K562 (cell line): ENCODE data around the gene RHOBTB3. TPM values are rescaled to one million over a fixed set of nuclear protein-coding genes. Genes with fewer than 3 reads are reported as not detected.

Experiments
- ATAC-seq: fragments of 200-7000 bp; cut with Tn5 transposase; 3 replicates; pipeline ENCODE4 v1.9.1; 2020; ENCODE audit warnings: moderate library complexity
- BruUV-seq: library from RNA; stranded (reverse); fragments of 400-500 nt; replicated peaks from 2 replicates; lab custom pipeline; 2021; lab: Mats Ljungman, UMichigan
- CTCF ChIA-PET: fragments of 300-600 bp; formaldehyde crosslinking; extraction: SDS; loops from one replicate; lab custom pipeline; 2021; ENCODE audit warnings: low intra/inter-chr PET ratio; lab: Yijun Ruan, JAX
- POLR2A ChIA-PET: fragments of 300-600, 350-650 bp; sonication (Branson Sonifier 250); formaldehyde crosslinking; extraction: SDS; loops from one replicate; lab custom pipeline; 2021; ENCODE audit warnings: antibody characterized with exemption, inconsistent platforms; lab: Yijun Ruan, JAX
- DNase-seq, 4 experiments: peaks; one replicate each; pipeline versions ENCODE4 v3.0.0 to v3.0.0-alpha.2; 2011 to 2018; ENCODE audit warnings: low spot score in 3 of 4, mixed read lengths in 3 of 4; ENCODE audit errors: extremely low read depth in 1 of 4
- FAIRE-seq: peaks from 2 replicates; lab custom pipeline; 2011; peaks lifted over from hg19 to GRCh38; lab: Jason Lieb, UNC
- H2AFZ ChIP-seq: 2 replicates; pipeline ENCODE4 v1.6.0; 2011; ENCODE audit warnings: low read depth, low read length, control low read depth, inconsistent platforms
- H3K27ac ChIP-seq: fragments of 200-600 bp; 3 replicates; pipeline ENCODE4 v1.8.0; 2011; ENCODE audit warnings: low read depth, mild to moderate bottlenecking, control low read depth, inconsistent platforms, low read length, moderate library complexity, mixed read lengths; ENCODE audit errors: extremely low read depth
- H3K27me3 ChIP-seq, 2 experiments: fragments of 300-600 bp in 1 of 2; 2 replicates in 1 of 2; 3 replicates in 1 of 2; pipeline versions ENCODE4 v1.6.0 to v1.8.0; 2011; ENCODE audit warnings: inconsistent platforms in 2 of 2, low read length in 2 of 2, mild to moderate bottlenecking in 1 of 2, mixed read lengths in 1 of 2, moderate library complexity in 1 of 2; ENCODE audit not compliant: control insufficient read depth in 2 of 2, insufficient read depth in 2 of 2
- H3K36me3 ChIP-seq: fragments of 300-600 bp; 3 replicates; pipeline ENCODE4 v1.8.0; 2011; ENCODE audit warnings: mild to moderate bottlenecking, low read length, inconsistent platforms; ENCODE audit not compliant: control insufficient read depth, insufficient read depth
- H3K4me1 ChIP-seq, 2 experiments: fragments of 200-600 bp in 1 of 2; replicated peaks in 1 of 2; 2 replicates in 1 of 2; 3 replicates in 1 of 2; pipeline versions ENCODE4 v1.5.1 to v1.8.0; 2011; ENCODE audit warnings: inconsistent platforms in 2 of 2, low read length in 2 of 2, mild to moderate bottlenecking in 1 of 2, mixed read lengths in 1 of 2, moderate library complexity in 1 of 2; ENCODE audit not compliant: control insufficient read depth in 2 of 2, insufficient read depth in 2 of 2
- H3K4me2 ChIP-seq: 2 replicates; pipeline ENCODE4 v1.6.1; 2011; ENCODE audit warnings: low read length, control low read depth, inconsistent platforms, mixed read lengths; ENCODE audit not compliant: insufficient read depth
- H3K4me3 ChIP-seq: fragments of 200-600 bp; sonication (generic), shearing (Covaris generic); 2 replicates; pipeline ENCODE4 v1.5.1; 2016; ENCODE audit warnings: control low read depth, inconsistent platforms
- H3K79me2 ChIP-seq: fragments of 200-600 bp; 3 replicates; pipeline ENCODE4 v1.8.0; 2011; ENCODE audit warnings: low read length, inconsistent platforms; ENCODE audit not compliant: control insufficient read depth, insufficient read depth
- H3K9ac ChIP-seq, 2 experiments: 2 replicates each; pipeline versions ENCODE4 v1.6.0 to v1.6.1; 2011; ENCODE audit warnings: low read depth in 2 of 2, low read length in 2 of 2, control low read depth in 1 of 2, inconsistent platforms in 1 of 2, mild to moderate bottlenecking in 1 of 2, mixed read lengths in 1 of 2; ENCODE audit not compliant: insufficient read depth in 1 of 2
- H3K9me1 ChIP-seq: one replicate; pipeline ENCODE4 v1.6.0; 2011; ENCODE audit warnings: inconsistent platforms, mild to moderate bottlenecking, low read length, moderate library complexity; ENCODE audit not compliant: control insufficient read depth, insufficient read depth
- H3K9me3 ChIP-seq: replicated peaks from 2 replicates; pipeline ENCODE4 v1.5.1; 2011; ENCODE audit warnings: low read depth, low read length, inconsistent platforms; ENCODE audit not compliant: control insufficient read depth, insufficient read depth
- H4K20me1 ChIP-seq: replicated peaks from 2 replicates; pipeline ENCODE4 v1.6.1; 2011; ENCODE audit warnings: low read length, inconsistent platforms, mixed read lengths; ENCODE audit not compliant: control insufficient read depth, insufficient read depth
- ARNT ChIP-seq, 2 experiments: fragments of 450-650 bp; IDR thresholded peaks; 2 replicates each; pipeline ENCODE4 v1.6.1; 2016; ENCODE audit warnings: mild to moderate bottlenecking in 1 of 2
- CBX5 ChIP-seq: IDR thresholded peaks from 2 replicates; pipeline ENCODE4 v1.6.1; 2014; ENCODE audit warnings: low read depth, borderline replicate concordance
- GATA2 ChIP-seq: sonication (generic); formaldehyde crosslinking; IDR thresholded peaks from 2 replicates; pipeline ENCODE4 v1.4.0; 2020; ENCODE audit warnings: mild to moderate bottlenecking, missing genetic modification reagents
- KLF6 ChIP-seq: fragments of 250-450 bp; sonication (Bioruptor Pico); IDR thresholded peaks from 2 replicates; pipeline ENCODE4 v1.4.0; 2020; ENCODE audit warnings: mild to moderate bottlenecking, moderate library complexity, borderline replicate concordance
- MYNN ChIP-seq, 2 experiments: sonication (generic); formaldehyde crosslinking in 1 of 2; IDR thresholded peaks; 2 replicates each; pipeline versions ENCODE4 v1.5.0 to v1.6.1; 2016 to 2020; ENCODE audit warnings: antibody characterized with exemption in 1 of 2, missing genetic modification reagents in 1 of 2
- POLR2A ChIP-seq: fragments of 450-650 bp; conservative IDR thresholded peaks from 2 replicates; pipeline ENCODE4 v1.6.1; 2016
- RBM25 ChIP-seq: fragments of 200-400 bp; formaldehyde crosslinking; IDR thresholded peaks from 2 replicates; pipeline ENCODE4 v1.6.1; 2018; ENCODE audit warnings: low read length, low read depth, moderate library complexity; ENCODE audit not compliant: severe bottlenecking
- WGBS: fragments of 100-300 bp; shearing (Covaris generic); methylation state at CpG from one replicate; pipeline ENCODE4 v1.1.6; 2016; ENCODE audit warnings: low coverage, mixed read lengths; ENCODE audit not compliant: insufficient coverage; ENCODE audit errors: missing lambda C conversion rate; 5-methylcytosine and 5-hydroxymethylcytosine counted together
- in situ Hi-C: fragments of 300-500 bp; cut with MboI; formaldehyde crosslinking; loops from 4 replicates; pipeline ENCODE4 v1.15.0; 2018; ENCODE audit warnings: inconsistent platforms, mixed read lengths
- intact Hi-C: fragments of 100-400 bp; cut with micrococcal nuclease; formaldehyde crosslinking; loops from 2 replicates; pipeline ENCODE4 v1.14.2; 2022
- polyA plus RNA-seq, 8 experiments: library from polyadenylated mRNA; depleted of rRNA in 4 of 8; stranded (reverse) in 5 of 8; unstranded in 3 of 8; fragments of >200 nt; fragmentation: Nextera tagmentation in 2 of 8; fragmentation: Illumina TruSeq in 1 of 8; extraction: Ambion mirVana in 2 of 8; extraction: Trizol in 1 of 8; gene quantifications; 2 replicates each; pipeline versions ENCODE4 v1.2.1 to v1.2.3, GENCODE V29; 2011 to 2014; ENCODE audit warnings: inconsistent platforms in 1 of 8, missing spikeins in 1 of 8
- total RNA-seq, 7 experiments: library from RNA; depleted of rRNA in 6 of 7; stranded (reverse); fragments of >200 nt in 6 of 7; fragmentation: Illumina TruSeq in 2 of 7; extraction: Trizol in 2 of 7; gene quantifications; 2 replicates each; pipeline versions ENCODE4 v1.2.1 to v1.2.3, GENCODE V29; 2011 to 2021; ENCODE audit warnings: low replicate concordance in 1 of 7
- TF ChIP-seq, protein P1 (sequence below), 2 experiments: fragments of 250-450 bp in 1 of 2; fragments of 450-650 bp in 1 of 2; sonication (Bioruptor Pico) in 1 of 2; IDR thresholded peaks; 2 replicates each; pipeline versions ENCODE4 v1.6.1 to v1.8.0; 2016 to 2021; ENCODE audit warnings: mild to moderate bottlenecking in 2 of 2, moderate library complexity in 2 of 2, missing compliant biosample characterization in 1 of 2, missing genetic modification characterization in 1 of 2

The RHOBTB3 gene
- total and polyA plus RNA-seq, 9 of the 15 experiments (the other 6 are each of a cell fraction or from before 2014, with no cell fraction given) = 39.7 to 143 (median 115) TPM

DNA sequence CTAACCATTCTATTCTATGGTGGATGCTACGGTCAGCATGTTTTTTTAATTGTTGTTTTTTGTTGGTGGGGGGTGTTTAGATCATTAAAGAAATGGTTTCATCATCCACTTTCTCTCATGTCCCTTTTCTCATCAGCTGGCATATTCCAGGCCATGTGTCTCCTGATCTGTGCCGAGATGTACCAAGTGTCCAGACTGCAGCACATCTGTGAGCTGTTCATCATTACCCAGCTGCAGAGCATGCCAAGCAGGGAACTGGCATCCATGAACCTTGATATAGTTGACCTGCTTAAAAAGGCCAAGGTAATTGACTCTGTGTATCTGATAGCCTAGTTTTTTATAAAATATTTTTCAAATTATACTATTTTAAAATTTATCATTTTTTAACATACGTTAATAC is 52.5 kb downstream of the RHOBTB3 start:
- in situ Hi-C loops = no loop called here
- no peak overlapping the region for H3K4me3 ChIP-seq
- peaks cover 2% of the 10 kb centered on the region; the same call in 1 of the 3 replicates for H3K79me2 ChIP-seq
- H3K36me3 ChIP-seq = peaks cover 91% of the 10 kb centered on the region
- no peaks in the 10 kb centered on the region; a peak in 1 of 5 replicates for H3K4me1 ChIP-seq
- no peaks in the 10 kb centered on the region for H3K9me3 ChIP-seq
- POLR2A ChIA-PET = interaction anchor here (1.2 kb wide), 1 partner anchor 8 kb away, joined by 3 read pairs; no protein-coding TSS in a partner anchor
- WGBS = 100% methylated on average over 3 of the region's 3 CpGs
- ATAC-seq (no peak), DNase-seq (no peak), FAIRE-seq (no peak)
- no peaks in the 10 kb centered on the region for H3K27me3 ChIP-seq
- CTCF ChIA-PET = no interaction called here
- BruUV-seq = no TSS peak
- H3K4me2 ChIP-seq = no peak overlapping the region
- no peaks in the 10 kb centered on the region for H4K20me1 ChIP-seq
- H3K9ac ChIP-seq = no peak overlapping the region
- intact Hi-C loops = loop anchor here (5.0 to 10.0 kb wide), 2 partner anchors 499 to 554 kb away; partner anchors contain the start of gene MCTP1
- H3K9me1 ChIP-seq = no peaks in the 10 kb centered on the region
- H2AFZ ChIP-seq = no peak overlapping the region
- no peak overlapping the region for H3K27ac ChIP-seq
- TF ChIP-seq ARNT (IDR thresholded peaks at IDR 0.05) (no peak), POLR2A (0 out of 2 replicates have a peak, but pooled peaks have one; percentile 25)
- TF ChIP-seq, all 486 proteins: peak for 1

DNA sequence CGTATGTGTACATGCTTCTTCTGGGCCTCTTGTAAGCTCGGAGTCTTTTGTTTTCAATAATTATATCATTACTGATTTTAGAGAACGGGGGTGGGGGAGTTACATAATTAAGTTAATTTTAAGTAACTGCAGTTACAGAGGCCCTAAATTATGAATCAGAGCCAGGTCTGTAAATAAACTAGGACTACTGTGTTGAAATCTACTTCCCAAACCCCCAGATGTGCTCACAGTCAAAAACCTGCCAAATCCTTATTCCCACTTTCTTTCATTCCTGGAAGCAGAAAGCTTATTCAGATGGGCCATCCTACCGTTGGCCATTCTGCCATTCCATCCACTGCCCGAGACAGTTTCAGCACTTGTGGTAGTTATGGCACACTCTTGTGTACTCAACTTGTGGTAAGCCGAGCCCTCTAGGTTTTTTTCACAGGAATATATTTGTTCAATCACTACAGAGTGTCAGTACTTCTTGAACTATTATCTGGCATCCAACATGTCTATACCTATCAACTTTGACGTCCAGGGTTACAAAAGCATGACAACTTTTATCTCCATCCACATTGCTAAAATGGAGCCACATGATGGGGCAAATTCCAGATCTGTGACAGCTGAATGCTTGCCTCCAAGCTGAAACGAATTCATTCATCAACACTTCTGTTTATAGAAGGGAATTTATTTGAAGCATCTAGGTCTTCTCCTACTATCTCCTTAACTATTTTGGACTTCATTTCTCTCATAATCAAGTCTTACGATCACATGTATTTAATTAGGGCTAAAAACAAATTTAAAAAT is 53.6 kb downstream of the RHOBTB3 start:
- peaks cover 2% of the 10 kb centered on the region; the same call in 1 of the 3 replicates for H3K79me2 ChIP-seq
- no peaks in the 10 kb centered on the region for H3K27me3 ChIP-seq
- peaks cover 91% of the 10 kb centered on the region for H3K36me3 ChIP-seq
- BruUV-seq = no TSS peak
- H2AFZ ChIP-seq = no peak overlapping the region
- H3K9me1 ChIP-seq = no peaks in the 10 kb centered on the region
- no peaks in the 10 kb centered on the region for H3K9me3 ChIP-seq
- H3K4me2 ChIP-seq = no peak overlapping the region
- no peak overlapping the region for H3K4me3 ChIP-seq
- no peaks in the 10 kb centered on the region for H3K4me1 ChIP-seq
- H4K20me1 ChIP-seq = no peaks in the 10 kb centered on the region
- WGBS = 87% methylated on average over 9 of the region's 9 CpGs
- ChIA-PET POLR2A (interaction anchor here (1.2 kb wide), 1 partner anchor 14 kb away, joined by 3 read pairs; no protein-coding TSS in a partner anchor), CTCF (no interaction called here)
- no peak for FAIRE-seq
- intact Hi-C loops = loop anchor here (5.0 to 10.0 kb wide), 2 partner anchors 500 to 553 kb away; partner anchors contain the start of gene MCTP1
- H3K27ac ChIP-seq = no peak overlapping the region
- in situ Hi-C loops = no loop called here
- ATAC-seq = no peak
- no peak overlapping the region for H3K9ac ChIP-seq
- DNase-seq = no peak
- TF ChIP-seq GATA2 (CRISPR knock-in tag) (no peak), RBM25 (no peak), KLF6 (CRISPR knock-in tag) (no peak), MYNN (IDR thresholded peaks at IDR 0.05) (no peak), MYNN (CRISPR knock-in tag; IDR thresholded peaks at IDR 0.05) (no peak), CBX5 (no peak)
- TF ChIP-seq, protein P1, sequence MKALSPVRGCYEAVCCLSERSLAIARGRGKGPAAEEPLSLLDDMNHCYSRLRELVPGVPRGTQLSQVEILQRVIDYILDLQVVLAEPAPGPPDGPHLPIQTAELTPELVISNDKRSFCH (CRISPR knock-in tag; IDR thresholded peaks at IDR 0.05) = no peak
- TF ChIP-seq, protein P1 (tag; IDR thresholded peaks at IDR 0.05) = no peak
